K562 (cell line): Measurements from ENCODE around the gene MMP24OS. TPM values are rescaled to one million over a fixed set of nuclear protein-coding genes. Genes with fewer than 3 reads are reported as not detected.

Experiments
- ATF1 ChIP-seq, 2 experiments: fragments of 450-650 bp in 1 of 2; IDR thresholded peaks; 2 replicates each; pipeline ENCODE4 v1.6.1; 2016; ENCODE audit warnings: missing compliant biosample characterization in 1 of 2, missing genetic modification characterization in 1 of 2
- BRD9 ChIP-seq: fragments of 450-650 bp; IDR thresholded peaks from 2 replicates; pipeline ENCODE4 v1.6.1; 2018; ENCODE audit warnings: low read depth; ENCODE audit not compliant: partially characterized antibody
- C11orf30 ChIP-seq: fragments of 450-650 bp; IDR thresholded peaks from 2 replicates; pipeline ENCODE4 v1.6.1; 2016; ENCODE audit warnings: low read depth, mild to moderate bottlenecking
- EP300 ChIP-seq: IDR thresholded peaks from 2 replicates; pipeline ENCODE4 v1.6.1; 2012; ENCODE audit warnings: low read length, improper control_type of control experiment
- GATA2 ChIP-seq: sonication (generic); formaldehyde crosslinking; IDR thresholded peaks from 2 replicates; pipeline ENCODE4 v1.4.0; 2020; ENCODE audit warnings: mild to moderate bottlenecking, missing genetic modification reagents
- HNRNPK ChIP-seq: fragments of 200-400 bp; formaldehyde crosslinking; IDR thresholded peaks from one replicate; pipeline ENCODE4 v1.6.1; 2018; ENCODE audit warnings: mild to moderate bottlenecking, low read depth, low read length; ENCODE audit not compliant: poor library complexity, severe bottlenecking
- NCOA4 ChIP-seq: fragments of 450-650 bp; IDR thresholded peaks from 2 replicates; pipeline ENCODE4 v1.6.1; 2018; ENCODE audit warnings: mild to moderate bottlenecking; ENCODE audit not compliant: partially characterized antibody
- NFATC3 ChIP-seq: fragments of 450-650 bp; IDR thresholded peaks from 2 replicates; pipeline ENCODE4 v1.6.1; 2017; ENCODE audit warnings: mild to moderate bottlenecking
- NRF1 ChIP-seq, 2 experiments: fragments of 450-650 bp; IDR thresholded peaks in 1 of 2; conservative IDR thresholded peaks in 1 of 2; 2 replicates each; pipeline ENCODE4 v1.6.1; 2014; ENCODE audit warnings: mild to moderate bottlenecking in 2 of 2
- PHB ChIP-seq: fragments of 250-450 bp; sonication (Bioruptor Pico); IDR thresholded peaks from 2 replicates; pipeline ENCODE4 v1.5.0; 2021
- POLR3A ChIP-seq: IDR thresholded peaks from 2 replicates; pipeline ENCODE4 v1.6.1; 2011; ENCODE audit warnings: borderline replicate concordance, mild to moderate bottlenecking, moderate library complexity; ENCODE audit not compliant: insufficient read length, insufficient read depth; ENCODE audit errors: extremely low read depth
- SMARCA5 ChIP-seq: fragments of 450-650 bp; IDR thresholded peaks from 2 replicates; pipeline ENCODE4 v1.6.1; 2016
- ZFX ChIP-seq: sonication (generic); formaldehyde crosslinking; IDR thresholded peaks from 2 replicates; pipeline ENCODE4 v1.8.0; 2022; ENCODE audit warnings: mild to moderate bottlenecking, missing genetic modification reagents, moderate library complexity
- ZNF785 ChIP-seq: fragments of 250-450 bp; sonication (Bioruptor Pico); IDR thresholded peaks from 2 replicates; pipeline ENCODE4 v1.4.0; 2020; ENCODE audit warnings: mild to moderate bottlenecking
- polyA plus RNA-seq, 8 experiments: library from polyadenylated mRNA; depleted of rRNA in 4 of 8; stranded (reverse) in 5 of 8; unstranded in 3 of 8; fragments of >200 nt; fragmentation: Nextera tagmentation in 2 of 8; fragmentation: Illumina TruSeq in 1 of 8; extraction: Ambion mirVana in 2 of 8; extraction: Trizol in 1 of 8; gene quantifications; 2 replicates each; pipeline versions ENCODE4 v1.2.1 to v1.2.3, GENCODE V29; 2011 to 2014; ENCODE audit warnings: inconsistent platforms in 1 of 8, missing spikeins in 1 of 8
- total RNA-seq, 7 experiments: library from RNA; depleted of rRNA in 6 of 7; stranded (reverse); fragments of >200 nt in 6 of 7; fragmentation: Illumina TruSeq in 2 of 7; extraction: Trizol in 2 of 7; gene quantifications; 2 replicates each; pipeline versions ENCODE4 v1.2.1 to v1.2.3, GENCODE V29; 2011 to 2021; ENCODE audit warnings: low replicate concordance in 1 of 7
- TF ChIP-seq, protein P1 (sequence below): fragments of 450-650 bp; formaldehyde crosslinking; IDR thresholded peaks from 2 replicates; pipeline ENCODE4 v1.4.0; 2020; ENCODE audit warnings: mild to moderate bottlenecking, moderate library complexity
- TF ChIP-seq, protein P2 (sequence below): sonication (generic); IDR thresholded peaks from 2 replicates; pipeline ENCODE4 v1.6.1; 2016
- TF ChIP-seq, protein P3 (sequence below): fragments of 250-450 bp; sonication (Bioruptor Pico); IDR thresholded peaks from 2 replicates; pipeline ENCODE4 v1.8.0; 2021; ENCODE audit warnings: mild to moderate bottlenecking, moderate library complexity
- TF ChIP-seq, protein P4 (sequence below), 2 experiments: fragments of 450-650 bp; IDR thresholded peaks; 2 replicates each; pipeline ENCODE4 v1.6.1; 2016
- TF ChIP-seq, protein P5 (sequence below), 2 experiments: fragments of 150-350 bp in 1 of 2; IDR thresholded peaks; 2 replicates each; pipeline ENCODE4 v1.6.1; 2012 to 2016; ENCODE audit warnings: low read depth in 2 of 2, low read length in 2 of 2, mild to moderate bottlenecking in 1 of 2, moderate library complexity in 1 of 2

MMP24OS gene
- total and polyA plus RNA-seq, 9 of the 15 experiments (the other 6 are each of a cell fraction or from before 2014, with no cell fraction given) = 0.92 to 41.5 (median 11.4) TPM

DNA sequence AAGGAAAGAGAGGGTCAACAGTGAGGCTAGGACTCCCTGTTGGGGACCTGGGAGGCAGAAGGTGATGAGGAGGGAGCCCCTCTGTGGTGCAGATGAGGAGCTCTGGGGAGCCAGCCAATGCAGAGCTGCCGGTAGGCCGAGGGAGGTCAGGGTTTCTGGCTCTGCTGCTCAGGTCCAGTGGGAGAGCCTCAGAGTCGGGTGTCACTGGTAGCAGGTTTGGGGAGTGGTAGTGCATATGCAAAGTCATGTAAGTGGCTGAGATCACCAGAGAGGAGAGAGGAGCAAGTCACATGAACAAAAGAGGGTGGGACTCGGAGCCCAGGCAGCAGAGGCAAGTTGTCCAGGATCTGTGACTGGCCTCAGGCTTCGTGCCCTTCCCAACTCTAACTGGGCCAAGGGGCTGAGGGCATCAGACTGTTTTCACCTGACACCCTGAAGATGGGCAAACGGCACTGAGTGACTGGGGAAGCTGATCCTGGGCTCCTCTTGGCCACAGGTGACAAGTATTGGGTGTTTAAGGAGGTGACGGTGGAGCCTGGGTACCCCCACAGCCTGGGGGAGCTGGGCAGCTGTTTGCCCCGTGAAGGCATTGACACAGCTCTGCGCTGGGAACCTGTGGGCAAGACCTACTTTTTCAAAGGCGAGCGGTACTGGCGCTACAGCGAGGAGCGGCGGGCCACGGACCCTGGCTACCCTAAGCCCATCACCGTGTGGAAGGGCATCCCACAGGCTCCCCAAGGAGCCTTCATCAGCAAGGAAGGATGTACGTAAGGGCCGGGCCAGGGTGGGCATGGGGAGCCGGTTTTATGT lies 6.6 kb downstream of the MMP24OS start (continued):
- no peak for TF ChIP-seq ZNF785 (CRISPR knock-in tag)
- peak; percentile 92 for TF ChIP-seq C11orf30
- TF ChIP-seq, protein P1, sequence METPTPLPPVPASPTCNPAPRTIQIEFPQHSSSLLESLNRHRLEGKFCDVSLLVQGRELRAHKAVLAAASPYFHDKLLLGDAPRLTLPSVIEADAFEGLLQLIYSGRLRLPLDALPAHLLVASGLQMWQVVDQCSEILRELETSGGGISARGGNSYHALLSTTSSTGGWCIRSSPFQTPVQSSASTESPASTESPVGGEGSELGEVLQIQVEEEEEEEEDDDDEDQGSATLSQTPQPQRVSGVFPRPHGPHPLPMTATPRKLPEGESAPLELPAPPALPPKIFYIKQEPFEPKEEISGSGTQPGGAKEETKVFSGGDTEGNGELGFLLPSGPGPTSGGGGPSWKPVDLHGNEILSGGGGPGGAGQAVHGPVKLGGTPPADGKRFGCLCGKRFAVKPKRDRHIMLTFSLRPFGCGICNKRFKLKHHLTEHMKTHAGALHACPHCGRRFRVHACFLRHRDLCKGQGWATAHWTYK (CRISPR knock-in tag) = no peak
- TF ChIP-seq EP300 = peak; percentile 23; the same call in 1 of the 2 replicates
- TF ChIP-seq, protein P2, sequence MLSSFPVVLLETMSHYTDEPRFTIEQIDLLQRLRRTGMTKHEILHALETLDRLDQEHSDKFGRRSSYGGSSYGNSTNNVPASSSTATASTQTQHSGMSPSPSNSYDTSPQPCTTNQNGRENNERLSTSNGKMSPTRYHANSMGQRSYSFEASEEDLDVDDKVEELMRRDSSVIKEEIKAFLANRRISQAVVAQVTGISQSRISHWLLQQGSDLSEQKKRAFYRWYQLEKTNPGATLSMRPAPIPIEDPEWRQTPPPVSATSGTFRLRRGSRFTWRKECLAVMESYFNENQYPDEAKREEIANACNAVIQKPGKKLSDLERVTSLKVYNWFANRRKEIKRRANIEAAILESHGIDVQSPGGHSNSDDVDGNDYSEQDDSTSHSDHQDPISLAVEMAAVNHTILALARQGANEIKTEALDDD = 0 out of 2 replicates have a peak, but pooled peaks have one; percentile 32
- no peak for TF ChIP-seq POLR3A
- no peak for TF ChIP-seq NCOA4
- TF ChIP-seq, protein P3, sequence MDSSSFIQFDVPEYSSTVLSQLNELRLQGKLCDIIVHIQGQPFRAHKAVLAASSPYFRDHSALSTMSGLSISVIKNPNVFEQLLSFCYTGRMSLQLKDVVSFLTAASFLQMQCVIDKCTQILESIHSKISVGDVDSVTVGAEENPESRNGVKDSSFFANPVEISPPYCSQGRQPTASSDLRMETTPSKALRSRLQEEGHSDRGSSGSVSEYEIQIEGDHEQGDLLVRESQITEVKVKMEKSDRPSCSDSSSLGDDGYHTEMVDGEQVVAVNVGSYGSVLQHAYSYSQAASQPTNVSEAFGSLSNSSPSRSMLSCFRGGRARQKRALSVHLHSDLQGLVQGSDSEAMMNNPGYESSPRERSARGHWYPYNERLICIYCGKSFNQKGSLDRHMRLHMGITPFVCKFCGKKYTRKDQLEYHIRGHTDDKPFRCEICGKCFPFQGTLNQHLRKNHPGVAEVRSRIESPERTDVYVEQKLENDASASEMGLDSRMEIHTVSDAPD (CRISPR knock-in tag) = no peak
- no peak for TF ChIP-seq HNRNPK
- TF ChIP-seq ZFX = peak; percentile 56
- no peak for TF ChIP-seq GATA2
- no peak for TF ChIP-seq NFATC3
- peak; percentile 26 for TF ChIP-seq BRD9
- TF ChIP-seq, protein P4, sequence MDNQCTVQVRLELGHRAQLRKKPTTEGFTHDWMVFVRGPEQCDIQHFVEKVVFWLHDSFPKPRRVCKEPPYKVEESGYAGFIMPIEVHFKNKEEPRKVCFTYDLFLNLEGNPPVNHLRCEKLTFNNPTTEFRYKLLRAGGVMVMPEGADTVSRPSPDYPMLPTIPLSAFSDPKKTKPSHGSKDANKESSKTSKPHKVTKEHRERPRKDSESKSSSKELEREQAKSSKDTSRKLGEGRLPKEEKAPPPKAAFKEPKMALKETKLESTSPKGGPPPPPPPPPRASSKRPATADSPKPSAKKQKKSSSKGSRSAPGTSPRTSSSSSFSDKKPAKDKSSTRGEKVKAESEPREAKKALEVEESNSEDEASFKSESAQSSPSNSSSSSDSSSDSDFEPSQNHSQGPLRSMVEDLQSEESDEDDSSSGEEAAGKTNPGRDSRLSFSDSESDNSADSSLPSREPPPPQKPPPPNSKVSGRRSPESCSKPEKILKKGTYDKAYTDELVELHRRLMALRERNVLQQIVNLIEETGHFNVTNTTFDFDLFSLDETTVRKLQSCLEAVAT (IDR thresholded peaks at IDR 0.05) = 0 out of 4 replicates have a peak, but pooled peaks of 1 of the 2 experiments have one; percentile 45
- no peak for TF ChIP-seq PHB (CRISPR knock-in tag)
- peak; percentile 66 to 71 for TF ChIP-seq NRF1 (conservative IDR thresholded peaks at IDR 0.05 in 1 of 2, IDR thresholded peaks at IDR 0.05 in 1 of 2)
- TF ChIP-seq, protein P5, sequence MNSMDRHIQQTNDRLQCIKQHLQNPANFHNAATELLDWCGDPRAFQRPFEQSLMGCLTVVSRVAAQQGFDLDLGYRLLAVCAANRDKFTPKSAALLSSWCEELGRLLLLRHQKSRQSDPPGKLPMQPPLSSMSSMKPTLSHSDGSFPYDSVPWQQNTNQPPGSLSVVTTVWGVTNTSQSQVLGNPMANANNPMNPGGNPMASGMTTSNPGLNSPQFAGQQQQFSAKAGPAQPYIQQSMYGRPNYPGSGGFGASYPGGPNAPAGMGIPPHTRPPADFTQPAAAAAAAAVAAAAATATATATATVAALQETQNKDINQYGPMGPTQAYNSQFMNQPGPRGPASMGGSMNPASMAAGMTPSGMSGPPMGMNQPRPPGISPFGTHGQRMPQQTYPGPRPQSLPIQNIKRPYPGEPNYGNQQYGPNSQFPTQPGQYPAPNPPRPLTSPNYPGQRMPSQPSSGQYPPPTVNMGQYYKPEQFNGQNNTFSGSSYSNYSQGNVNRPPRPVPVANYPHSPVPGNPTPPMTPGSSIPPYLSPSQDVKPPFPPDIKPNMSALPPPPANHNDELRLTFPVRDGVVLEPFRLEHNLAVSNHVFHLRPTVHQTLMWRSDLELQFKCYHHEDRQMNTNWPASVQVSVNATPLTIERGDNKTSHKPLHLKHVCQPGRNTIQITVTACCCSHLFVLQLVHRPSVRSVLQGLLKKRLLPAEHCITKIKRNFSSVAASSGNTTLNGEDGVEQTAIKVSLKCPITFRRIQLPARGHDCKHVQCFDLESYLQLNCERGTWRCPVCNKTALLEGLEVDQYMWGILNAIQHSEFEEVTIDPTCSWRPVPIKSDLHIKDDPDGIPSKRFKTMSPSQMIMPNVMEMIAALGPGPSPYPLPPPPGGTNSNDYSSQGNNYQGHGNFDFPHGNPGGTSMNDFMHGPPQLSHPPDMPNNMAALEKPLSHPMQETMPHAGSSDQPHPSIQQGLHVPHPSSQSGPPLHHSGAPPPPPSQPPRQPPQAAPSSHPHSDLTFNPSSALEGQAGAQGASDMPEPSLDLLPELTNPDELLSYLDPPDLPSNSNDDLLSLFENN (IDR thresholded peaks at IDR 0.05; ENCODE audit: low read depth in 2 of 2, low read length in 2 of 2) = no peak
- TF ChIP-seq ATF1 (CRISPR knock-in tag; IDR thresholded peaks at IDR 0.05) = no peak
- no peak; the same call in 1 of the 2 replicates for TF ChIP-seq ATF1 (tag; IDR thresholded peaks at IDR 0.05)
- TF ChIP-seq SMARCA5 = no peak
